ENCODE results near the gene FRMD8. TPM values are rescaled to one million over a fixed set of nuclear protein-coding genes. Genes with fewer than 3 reads are reported as not detected.
"Not testable (repeated sequence)": the region's sequence is repeated elsewhere in the genome, so short reads cannot be mapped to it uniquely, and the experiment has no call there.

FRMD8 gene
- total RNA-seq, 1 donor, result 42.7 TPM

- H3K4me3 ChIP-seq (ENCODE audit: low read depth, low read length), result no peak overlapping the region
- DNase-seq (ENCODE audit: low read depth), result no peak
- no peak for TF ChIP-seq CTCF (IDR thresholded peaks at IDR 0.05; ENCODE audit: insufficient read depth, low read length)
Observed at GRCh38 chr11:65412271-65413076, 26.0 kb downstream of the FRMD8 start.

DNA sequence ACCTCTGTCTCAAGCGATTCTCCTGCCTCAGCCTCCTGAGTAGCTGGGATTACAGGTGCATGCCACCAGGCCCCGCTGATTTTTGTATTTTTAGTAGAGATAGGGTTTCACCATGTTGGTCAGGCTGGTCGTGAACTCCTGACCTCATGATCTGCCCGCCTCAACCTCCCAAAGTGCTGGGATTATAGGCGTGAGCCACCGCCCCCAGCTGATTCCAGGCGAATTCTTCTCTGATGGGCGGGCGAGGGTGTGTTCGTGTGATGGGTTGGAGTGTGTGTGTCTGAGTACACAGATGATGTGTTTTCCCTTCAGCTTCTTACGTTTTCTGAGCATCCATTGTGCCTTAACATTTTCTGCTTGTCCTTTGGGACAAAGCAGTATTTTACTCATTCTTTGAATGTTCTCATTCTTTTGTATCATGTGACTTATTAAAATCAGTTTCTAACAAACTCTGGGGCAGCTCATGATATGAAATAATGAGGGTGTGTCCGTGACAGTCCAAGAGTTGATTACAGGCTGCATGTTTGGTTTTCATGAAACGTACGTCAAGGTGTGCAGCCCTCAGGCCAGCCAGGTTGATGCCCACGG lies 26.7 kb downstream of the FRMD8 start:
- not testable (repeated sequence) for H3K4me3 ChIP-seq (ENCODE audit: low read depth, low read length); DNase-seq (ENCODE audit: low read depth)

- peak; percentile 21 for DNase-seq (ENCODE audit: low read depth)
- H3K4me3 ChIP-seq (ENCODE audit: low read depth, low read length), result no peak overlapping the region
- no peak for TF ChIP-seq CTCF (IDR thresholded peaks at IDR 0.05; ENCODE audit: insufficient read depth, low read length)
Observed at GRCh38 chr11:65414776-65415498, 28.5 kb downstream of the FRMD8 start.

DNA sequence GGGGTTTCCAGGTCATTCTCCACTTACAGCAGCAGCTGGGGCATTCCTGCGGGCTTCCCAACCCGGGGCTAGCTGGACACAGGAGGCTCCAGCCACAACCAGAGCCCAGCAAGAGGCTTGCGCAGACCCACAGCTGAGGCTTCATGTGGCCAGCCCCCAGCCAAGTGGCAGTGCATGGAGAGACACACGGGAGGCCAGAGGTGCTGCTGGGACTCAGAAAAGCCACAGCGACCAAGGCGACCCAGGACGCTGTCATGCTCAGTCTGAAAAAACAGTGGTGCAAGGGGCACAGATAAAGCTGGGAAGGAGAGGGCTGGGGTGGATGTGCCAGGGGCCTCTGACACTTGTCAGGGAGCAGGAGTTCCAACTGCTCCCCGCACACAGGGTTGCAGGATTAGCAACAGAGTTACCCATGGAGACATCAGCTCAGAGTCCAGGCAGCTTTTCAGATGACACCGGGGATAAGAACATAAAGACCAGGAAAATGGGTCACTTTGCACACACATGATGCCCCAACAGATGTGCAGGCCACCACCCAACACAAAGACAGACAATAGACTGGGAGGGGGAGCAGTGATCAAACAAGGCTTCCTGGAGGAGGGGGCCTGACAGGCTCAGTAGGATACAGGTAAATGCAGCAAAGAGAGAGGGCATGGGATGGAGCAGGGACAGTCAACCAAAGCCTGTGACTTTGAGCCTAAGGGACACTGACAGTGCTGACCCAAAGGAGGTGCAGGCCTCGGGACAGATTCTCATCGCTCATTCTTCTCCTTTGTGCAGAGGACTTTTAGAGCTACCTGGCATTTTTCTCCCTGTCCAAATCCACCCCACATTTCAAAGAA lies 29.3 kb downstream of the FRMD8 start:
- no peak for DNase-seq (ENCODE audit: low read depth)
- TF ChIP-seq CTCF (IDR thresholded peaks at IDR 0.05; ENCODE audit: insufficient read depth, low read length), result no peak
- peak overlapping the region; percentile 64 for H3K4me3 ChIP-seq (ENCODE audit: low read depth, low read length)

GRCh38 chr11:65416341-65416824 lies 29.9 kb downstream of the FRMD8 start:
- H3K4me3 ChIP-seq (ENCODE audit: low read depth, low read length), result peak overlapping the region; percentile 64
- DNase-seq (ENCODE audit: low read depth), result peak; percentile 79

More at GRCh38 chr11:65416341-65416824, 29.9 kb downstream of the FRMD8 start:
- peak; percentile 94 for TF ChIP-seq CTCF (IDR thresholded peaks at IDR 0.05; ENCODE audit: insufficient read depth, low read length)
